HCT116 (cell line): Measurements from ENCODE around the gene PCLO. TPM values are rescaled to one million over a fixed set of nuclear protein-coding genes. Genes with fewer than 3 reads are reported as not detected.

ENCODE experiments used
- ATAC-seq: fragments of 200-7000 bp; cut with Tn5 transposase; 2 replicates; pipeline ENCODE4 v1.9.1; 2020; ENCODE audit warnings: mild to moderate bottlenecking, moderate library complexity
- BruUV-seq: library from RNA; stranded (reverse); fragments of 400-500 nt; replicated peaks from 2 replicates; lab custom pipeline; 2021; lab: Mats Ljungman, UMichigan
- CTCF ChIA-PET: fragments of 300-600 bp; sonication (Branson Sonifier 250); formaldehyde crosslinking; loops from one replicate; lab custom pipeline; 2021; ENCODE audit warnings: antibody characterized with exemption; lab: Charles Lee
- POLR2A ChIA-PET: fragments of 300-600, 350-600 bp; sonication (Branson Sonifier 250); formaldehyde crosslinking; loops from one replicate; lab custom pipeline; 2021; ENCODE audit warnings: antibody characterized with exemption; lab: Charles Lee
- RAD21 ChIA-PET, 2 experiments: fragments of 300-600 bp; sonication (Branson Sonifier 250); formaldehyde crosslinking; loops; one replicate each; lab custom pipeline; 2023; ENCODE audit warnings: low total read pairs in 2 of 2; ENCODE audit not compliant: uncharacterized antibody in 2 of 2, unreplicated experiment in 2 of 2, low non-redundant PET in 1 of 2; lab: Charles Lee
- DNase-seq: peaks from one replicate; pipeline ENCODE4 v3.0.0-alpha.2; 2010; ENCODE audit warnings: low read depth, low spot score
- H2AFZ ChIP-seq: fragments of 200-600 bp; shearing (Covaris generic), sonication (generic); 2 replicates; pipeline ENCODE4 v1.6.1; 2017; ENCODE audit warnings: low read depth, mixed run types, mixed read lengths, antibody characterized with exemption, low read length; ENCODE audit not compliant: poor library complexity, severe bottlenecking
- H3K27ac ChIP-seq: 2 replicates; pipeline ENCODE4 v1.5.1; 2012; ENCODE audit warnings: low read depth, low read length
- H3K27me3 ChIP-seq: fragments of 200-600 bp; sonication (generic); 2 replicates; pipeline ENCODE4 v1.6.1; 2016; ENCODE audit warnings: mixed run types, low read length, mixed read lengths; ENCODE audit not compliant: insufficient read depth
- H3K36me3 ChIP-seq, 2 experiments: fragments of 200-500 bp in 1 of 2; fragments of 200-600 bp in 1 of 2; sonication (Bioruptor generic) in 1 of 2; sonication (generic) in 1 of 2; 2 replicates each; pipeline versions ENCODE4 v1.5.1 to v1.6.1; 2014 to 2016; ENCODE audit warnings: low read length in 2 of 2, inconsistent platforms in 1 of 2, mixed read lengths in 1 of 2, mixed run types in 1 of 2; ENCODE audit not compliant: insufficient read depth in 2 of 2, control insufficient read depth in 1 of 2
- H3K4me1 ChIP-seq, 2 experiments: fragments of 200-600 bp in 1 of 2; sonication (generic) in 1 of 2; 2 replicates each; pipeline versions ENCODE4 v1.5.1 to v1.6.1; 2012 to 2017; ENCODE audit warnings: low read length in 2 of 2, inconsistent platforms in 1 of 2, mild to moderate bottlenecking in 1 of 2, mixed read lengths in 1 of 2, mixed run types in 1 of 2, moderate library complexity in 1 of 2; ENCODE audit not compliant: insufficient read depth in 2 of 2, control insufficient read depth in 1 of 2
- H3K4me2 ChIP-seq: fragments of 200-600 bp; sonication (generic); 2 replicates; pipeline ENCODE4 v1.6.1; 2017; ENCODE audit warnings: mixed run types, low read length, mixed read lengths
- H3K4me3 ChIP-seq, 2 experiments: fragments of 200-600 bp in 1 of 2; sonication (generic) in 1 of 2; replicated peaks in 1 of 2; 2 replicates each; pipeline ENCODE4 v1.5.1; 2011 to 2016; ENCODE audit warnings: low read length in 2 of 2, control low read depth in 1 of 2, low read depth in 1 of 2, mild to moderate bottlenecking in 1 of 2, mixed read lengths in 1 of 2, mixed run types in 1 of 2
- H3K79me2 ChIP-seq: fragments of 200-600 bp; sonication (generic); 2 replicates; pipeline ENCODE4 v1.6.1; 2017; ENCODE audit warnings: mild to moderate bottlenecking, mixed run types, low read length, moderate library complexity, mixed read lengths; ENCODE audit not compliant: insufficient read depth
- H3K9ac ChIP-seq: fragments of 200-600 bp; sonication (generic); 2 replicates; pipeline ENCODE4 v1.6.1; 2016; ENCODE audit warnings: low read length, mixed read lengths
- H3K9me2 ChIP-seq: fragments of 200-600 bp; sonication (generic), shearing (Covaris generic); 2 replicates; pipeline ENCODE4 v1.6.1; 2017; ENCODE audit warnings: mixed run types, mild to moderate bottlenecking, moderate library complexity; ENCODE audit not compliant: insufficient read depth
- H3K9me3 ChIP-seq, 2 experiments: fragments of 200-500 bp in 1 of 2; fragments of 200-600 bp in 1 of 2; sonication (Bioruptor generic) in 1 of 2; sonication (generic) in 1 of 2; 2 replicates each; pipeline ENCODE4 v1.6.1; 2014 to 2017; ENCODE audit warnings: low read length in 2 of 2, mixed read lengths in 2 of 2, inconsistent platforms in 1 of 2, low read depth in 1 of 2, mild to moderate bottlenecking in 1 of 2, mixed run types in 1 of 2, moderate library complexity in 1 of 2; ENCODE audit not compliant: control insufficient read depth in 1 of 2, insufficient read depth in 1 of 2
- H4K20me1 ChIP-seq: fragments of 200-600 bp; sonication (generic), shearing (Covaris generic); 2 replicates; pipeline ENCODE4 v1.6.1; 2017; ENCODE audit warnings: mixed run types, mild to moderate bottlenecking, moderate library complexity; ENCODE audit not compliant: insufficient read depth
- ATF3 ChIP-seq: IDR thresholded peaks from 2 replicates; pipeline ENCODE4 v1.6.1; 2012
- CBX3 ChIP-seq: IDR thresholded peaks from 2 replicates; pipeline ENCODE4 v1.6.1; 2012; ENCODE audit warnings: low read depth
- EGR1 ChIP-seq: IDR thresholded peaks from 2 replicates; pipeline ENCODE4 v1.6.1; 2012; ENCODE audit warnings: low read depth
- ELF1 ChIP-seq: IDR thresholded peaks from 2 replicates; pipeline ENCODE4 v1.6.1; 2012; ENCODE audit warnings: low read depth, borderline replicate concordance
- EZH2 ChIP-seq: fragments of 200-600 bp; sonication (generic); IDR thresholded peaks from 2 replicates; pipeline ENCODE4 v1.6.1; 2017; ENCODE audit warnings: antibody characterized with exemption, mixed run types
- EZH2phosphoT487 ChIP-seq: fragments of 200-600 bp; IDR thresholded peaks from 2 replicates; pipeline ENCODE4 v1.6.1; 2018; ENCODE audit warnings: antibody characterized with exemption, borderline replicate concordance
- FOSL1 ChIP-seq: IDR thresholded peaks from 2 replicates; pipeline ENCODE4 v1.6.1; 2012; ENCODE audit warnings: low read depth
- JUND ChIP-seq: IDR thresholded peaks from 2 replicates; pipeline ENCODE4 v1.6.1; 2012
- MAX ChIP-seq: IDR thresholded peaks from 2 replicates; pipeline ENCODE4 v1.6.1; 2012
- POLR2A ChIP-seq: IDR thresholded peaks from 2 replicates; pipeline ENCODE4 v1.7.0; 2011; ENCODE audit warnings: borderline replicate concordance; ENCODE audit not compliant: insufficient read depth, insufficient read length; ENCODE audit errors: extremely low read depth
- POLR2AphosphoS5 ChIP-seq: IDR thresholded peaks from 2 replicates; pipeline ENCODE4 v1.6.1; 2011; ENCODE audit warnings: mild to moderate bottlenecking, low read depth, low read length, moderate library complexity
- REST ChIP-seq: IDR thresholded peaks from 2 replicates; pipeline ENCODE4 v1.6.1; 2012; ENCODE audit warnings: low read depth
- SRF ChIP-seq: IDR thresholded peaks from 2 replicates; pipeline ENCODE4 v1.6.1; 2012; ENCODE audit warnings: low read depth
- TCF7L2 ChIP-seq: IDR thresholded peaks from 2 replicates; pipeline ENCODE4 v1.7.0; 2011; ENCODE audit warnings: borderline replicate concordance, inconsistent platforms; ENCODE audit not compliant: insufficient read depth, insufficient read length; ENCODE audit errors: extremely low read depth
- ZNF274 ChIP-seq: fragments of 200-500 bp; sonication (Bioruptor generic); IDR thresholded peaks from 2 replicates; pipeline ENCODE4 v1.6.1; 2014; ENCODE audit warnings: mild to moderate bottlenecking, low read depth, low read length, inconsistent platforms
- intact Hi-C: fragments of 100-400 bp; cut with micrococcal nuclease; formaldehyde crosslinking; loops from 2 replicates; pipeline ENCODE4 v1.10.0; 2022
- total RNA-seq: library from RNA; stranded (reverse); gene quantifications from one replicate; pipeline ENCODE4 v1.2.1, GENCODE V29; 2021; ENCODE audit not compliant: unreplicated experiment

PCLO gene
- total RNA-seq, 1 experiment from 2014 or later, result 2.4 TPM

- Histone ChIP-seq H3K79me2 (no peaks in the 10 kb centered on the region), H3K27me3 (no peaks in the 10 kb centered on the region), H2AFZ (no peak overlapping the region), H3K9ac (no peak overlapping the region), H3K9me3 (no peaks in the 10 kb centered on the region), H3K4me3 (no peak overlapping the region), H3K4me1 (no peaks in the 10 kb centered on the region), H3K4me2 (no peak overlapping the region), H3K36me3 (no peaks in the 10 kb centered on the region), H4K20me1 (no peaks in the 10 kb centered on the region), H3K9me2 (no peaks in the 10 kb centered on the region), H3K27ac (no peak overlapping the region)
- ChIA-PET RAD21 (no interaction called here), POLR2A (no interaction called here), CTCF (no interaction called here)
- DNase-seq (no peak), ATAC-seq (no peak)
- no TSS peak for BruUV-seq
- TF ChIP-seq REST (no peak), POLR2A (no peak), CBX3 (no peak), TCF7L2 (no peak), EZH2 (no peak), JUND (no peak), ZNF274 (no peak), ATF3 (no peak), SRF (no peak), POLR2AphosphoS5 (no peak), EGR1 (no peak), FOSL1 (no peak), EZH2phosphoT487 (no peak), MAX (no peak), ELF1 (no peak)
- intact Hi-C loops, result no loop called here
These were observed 53.3 kb downstream of the PCLO start for GRCh38 chr7:83109352-83109751.
